H9 (cell line): ENCODE measurements around the gene CLINT1. TPM values are rescaled to one million over a fixed set of nuclear protein-coding genes. Genes with fewer than 3 reads are reported as not detected.

Source experiments
- DNase-seq: peaks from one replicate; pipeline ENCODE4 v3.0.0-alpha.2; 2017
- H2AFZ ChIP-seq: one replicate; pipeline ENCODE4 v1.6.1; 2013; ENCODE audit warnings: mild to moderate bottlenecking, low read length, control low read depth, moderate library complexity
- H2AK5ac ChIP-seq: 2 replicates; pipeline ENCODE4 v1.6.1; 2013; ENCODE audit warnings: low read length, control low read depth, mixed read lengths; ENCODE audit not compliant: insufficient read length
- H2BK120ac ChIP-seq: one replicate; pipeline ENCODE4 v1.6.1; 2013; ENCODE audit warnings: low read depth, mild to moderate bottlenecking, low read length, control low read depth, inconsistent platforms; ENCODE audit not compliant: poor library complexity, severe bottlenecking
- H2BK12ac ChIP-seq: 2 replicates; pipeline ENCODE4 v1.6.1; 2013; ENCODE audit warnings: low read length, control low read depth, mixed read lengths, low read depth; ENCODE audit not compliant: insufficient read length
- H2BK15ac ChIP-seq: 2 replicates; pipeline ENCODE4 v1.6.1; 2013; ENCODE audit warnings: low read depth, low read length, control low read depth
- H2BK20ac ChIP-seq: one replicate; pipeline ENCODE4 v1.6.1; 2013; ENCODE audit warnings: low read depth, mild to moderate bottlenecking, low read length, control low read depth, inconsistent platforms; ENCODE audit not compliant: poor library complexity, severe bottlenecking
- H2BK5ac ChIP-seq: 2 replicates; pipeline ENCODE4 v1.6.1; 2013; ENCODE audit warnings: low read length, control low read depth, mixed read lengths; ENCODE audit not compliant: insufficient read length
- H3K14ac ChIP-seq: 2 replicates; pipeline ENCODE4 v1.6.1; 2013; ENCODE audit warnings: low read length, control low read depth; ENCODE audit not compliant: insufficient read depth
- H3K18ac ChIP-seq: 2 replicates; pipeline ENCODE4 v1.6.1; 2013; ENCODE audit warnings: low read depth, mild to moderate bottlenecking, mixed read lengths, low read length, control low read depth; ENCODE audit not compliant: insufficient read length
- H3K23ac ChIP-seq: 2 replicates; pipeline ENCODE4 v1.6.1; 2013; ENCODE audit warnings: low read length, control low read depth, mixed read lengths, low read depth; ENCODE audit not compliant: insufficient read length
- H3K23me2 ChIP-seq: 2 replicates; pipeline ENCODE4 v1.6.1; 2013; ENCODE audit warnings: low read depth, mild to moderate bottlenecking, mixed read lengths, low read length, control low read depth; ENCODE audit not compliant: insufficient read length, poor library complexity, severe bottlenecking
- H3K27ac ChIP-seq: 2 replicates; pipeline ENCODE4 v1.5.1; 2013; ENCODE audit warnings: low read length, control low read depth, mixed read lengths, low read depth; ENCODE audit not compliant: insufficient read length
- H3K27me3 ChIP-seq: 2 replicates; pipeline ENCODE4 v1.6.1; 2013; ENCODE audit warnings: low read length, control low read depth, inconsistent platforms; ENCODE audit not compliant: insufficient read depth
- H3K4ac ChIP-seq: 2 replicates; pipeline ENCODE4 v1.6.1; 2013; ENCODE audit warnings: low read depth, mild to moderate bottlenecking, control low read depth, inconsistent platforms, low read length, moderate library complexity
- H3K4me1 ChIP-seq: 2 replicates; pipeline ENCODE4 v1.6.1; 2013; ENCODE audit warnings: low read length, control low read depth, inconsistent platforms; ENCODE audit not compliant: insufficient read depth
- H3K4me2 ChIP-seq: 2 replicates; pipeline ENCODE4 v1.6.1; 2013; ENCODE audit warnings: low read length, control low read depth, mixed read lengths; ENCODE audit not compliant: insufficient read length, insufficient read depth
- H3K56ac ChIP-seq: 2 replicates; pipeline ENCODE4 v1.6.1; 2013; ENCODE audit warnings: low read depth, mild to moderate bottlenecking, mixed read lengths, low read length, control low read depth; ENCODE audit not compliant: insufficient read length
- H3K79me1 ChIP-seq: 2 replicates; pipeline ENCODE4 v1.6.1; 2013; ENCODE audit warnings: low read depth, mild to moderate bottlenecking, moderate library complexity, low read length, control low read depth, inconsistent platforms; ENCODE audit not compliant: insufficient read depth, poor library complexity, severe bottlenecking
- H3K79me2 ChIP-seq: 2 replicates; pipeline ENCODE4 v1.6.1; 2013; ENCODE audit warnings: low read length, control low read depth, inconsistent platforms; ENCODE audit not compliant: insufficient read depth
- H3K9ac ChIP-seq: 2 replicates; pipeline ENCODE4 v1.6.1; 2013; ENCODE audit warnings: low read length, control low read depth, mixed read lengths; ENCODE audit not compliant: insufficient read length; ENCODE audit errors: extremely low read depth
- H3K9me3 ChIP-seq: one replicate; pipeline ENCODE4 v1.6.1; 2013; ENCODE audit warnings: low read depth, low read length, inconsistent platforms; ENCODE audit not compliant: control insufficient read depth
- H3T11ph ChIP-seq: one replicate; pipeline ENCODE4 v1.6.1; 2013; ENCODE audit warnings: mild to moderate bottlenecking, low read length, control low read depth, inconsistent platforms
- H4K20me1 ChIP-seq: one replicate; pipeline ENCODE4 v1.6.1; 2013; ENCODE audit not compliant: control insufficient read depth, insufficient read length, insufficient read depth
- H4K5ac ChIP-seq: 2 replicates; pipeline ENCODE4 v1.6.1; 2013; ENCODE audit warnings: low read depth, mild to moderate bottlenecking, mixed read lengths, low read length, control low read depth; ENCODE audit not compliant: insufficient read length
- H4K8ac ChIP-seq: replicated peaks from 2 replicates; pipeline ENCODE4 v1.6.1; 2013; ENCODE audit warnings: low read length, control low read depth, mixed read lengths, low read depth; ENCODE audit not compliant: insufficient read length
- H4K91ac ChIP-seq: 2 replicates; pipeline ENCODE4 v1.6.1; 2013; ENCODE audit warnings: low read depth, mild to moderate bottlenecking, moderate library complexity, mixed read lengths, low read length, control low read depth; ENCODE audit not compliant: insufficient read length
- H3K27ac Mint-ChIP-seq, 3 experiments: 2 replicates in 2 of 3; 3 replicates in 1 of 3; pipeline ENCODE4 v1.8.0; 2020 to 2021; ENCODE audit warnings: mixed read lengths in 3 of 3, mild to moderate bottlenecking in 1 of 3, moderate library complexity in 1 of 3
- H3K27me3 Mint-ChIP-seq: 2 replicates; pipeline ENCODE4 v1.8.0; 2021; ENCODE audit warnings: low read depth, mild to moderate bottlenecking, moderate library complexity, mixed read lengths
- H3K36me3 Mint-ChIP-seq, 3 experiments: 2 replicates in 2 of 3; 3 replicates in 1 of 3; pipeline ENCODE4 v1.8.0; 2020 to 2021; ENCODE audit warnings: low read depth in 3 of 3, mixed read lengths in 3 of 3; ENCODE audit not compliant: insufficient read depth in 1 of 3
- H3K4me1 Mint-ChIP-seq, 2 experiments: 2 replicates each; pipeline ENCODE4 v1.8.0; 2020; ENCODE audit warnings: mixed read lengths in 2 of 2
- H3K4me3 Mint-ChIP-seq, 2 experiments: 2 replicates in 1 of 2; 3 replicates in 1 of 2; pipeline ENCODE4 v1.8.0; 2020 to 2021; ENCODE audit warnings: mild to moderate bottlenecking in 2 of 2, mixed read lengths in 2 of 2, moderate library complexity in 1 of 2
- H3K9me3 Mint-ChIP-seq, 2 experiments: 2 replicates in 1 of 2; 3 replicates in 1 of 2; pipeline ENCODE4 v1.8.0; 2020; ENCODE audit warnings: mild to moderate bottlenecking in 2 of 2, mixed read lengths in 2 of 2, moderate library complexity in 1 of 2
- CTCF ChIP-seq: fragments of 200-600 bp; sonication (generic); conservative IDR thresholded peaks from 3 replicates; pipeline ENCODE4 v1.8.0; 2021; ENCODE audit warnings: antibody characterized with exemption, mild to moderate bottlenecking
- WGBS: extraction: QIAGEN DNeasy Blood & Tissue Kit; methylation state at CpG from one replicate; pipeline ENCODE4 v1.1.7; 2013; ENCODE audit warnings: missing lambda C conversion rate, low lambda C conversion rate, mixed read lengths; ENCODE audit not compliant: insufficient read length; ENCODE audit errors: extremely low coverage; 5-methylcytosine and 5-hydroxymethylcytosine counted together
- total RNA-seq: library from RNA; stranded (reverse); gene quantifications from 2 replicates; pipeline ENCODE4 v1.2.1, GENCODE V29; 2021

CLINT1 gene
- total RNA-seq, 1 experiment from 2014 or later, result 79.1 TPM

GRCh38 chr5:157793301-157793700 is 65.6 kb downstream of the CLINT1 start:
- Histone ChIP-seq H3T11ph (no peak overlapping the region), H3K9ac (no peak overlapping the region), H3K4me2 (no peak overlapping the region), H4K91ac (no peak overlapping the region), H2AK5ac (no peak overlapping the region), H3K27me3 (no peaks in the 10 kb centered on the region), H3K4ac (no peak overlapping the region), H2AFZ (no peak overlapping the region), H2BK12ac (no peak overlapping the region), H2BK15ac (no peak overlapping the region), H3K79me2 (no peaks in the 10 kb centered on the region), H2BK5ac (no peak overlapping the region), H4K5ac (no peak overlapping the region), H3K23me2 (no peaks in the 10 kb centered on the region), H3K14ac (no peak overlapping the region), H3K56ac (no peak overlapping the region), H3K4me1 (no peaks in the 10 kb centered on the region), H2BK20ac (no peak overlapping the region), H4K8ac (no peak overlapping the region), H3K18ac (no peak overlapping the region), H3K23ac (no peak overlapping the region), H4K20me1 (no peaks in the 10 kb centered on the region), H3K79me1 (no peaks in the 10 kb centered on the region), H2BK120ac (no peak overlapping the region), H3K27ac (no peak overlapping the region), H3K9me3 (no peaks in the 10 kb centered on the region)
- Mint-ChIP-seq H3K4me3 (no peak overlapping the region), H3K36me3 (peaks cover 13 to 62% (median 49%) of the 10 kb centered on the region in 3 experiments; a peak in 6 of 7 replicates), H3K4me1 (no peaks in the 10 kb centered on the region), H3K27me3 (no peaks in the 10 kb centered on the region), H3K27ac (no peak overlapping the region), H3K9me3 (no peaks in the 10 kb centered on the region)
- TF ChIP-seq CTCF, result no peak
- WGBS, result no CpG with 5 or more reads among the region's 4 CpGs
- DNase-seq, result no peak
